ENCODE measurements around the gene OR7G2.

DNA sequence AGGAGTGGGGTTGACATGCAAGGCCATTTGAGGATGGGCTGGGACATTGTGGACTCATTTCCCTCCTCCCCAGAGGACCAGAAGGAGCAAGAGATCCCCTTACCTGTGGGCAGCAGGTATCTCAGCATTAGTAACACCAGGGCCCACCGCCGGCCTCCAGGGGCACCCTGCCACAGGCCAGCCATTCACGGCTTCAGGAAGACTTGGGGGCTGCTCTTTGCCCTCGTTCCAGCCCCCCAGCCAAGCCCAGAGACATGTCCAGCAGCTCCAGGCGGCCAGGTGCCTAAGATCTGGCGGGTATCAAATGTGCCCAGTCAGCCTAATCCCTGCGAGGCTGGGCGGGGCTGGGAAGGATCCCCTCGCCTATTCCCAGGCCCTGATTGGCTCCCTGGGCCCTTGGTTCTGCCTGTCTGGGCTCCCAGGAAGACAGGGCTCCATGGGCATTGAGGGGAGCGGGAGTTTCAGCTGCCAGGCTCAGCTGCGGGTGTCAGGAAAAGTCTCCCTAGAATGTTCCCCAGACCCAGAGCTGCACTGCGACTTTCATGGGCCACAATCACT, 41.7 kb downstream of the OR7G2 start:
- TF ChIP-seq GLIS3 (CRISPR knock-in tag; IDR thresholded peaks at IDR 0.05) (no peak), ZFP30 (CRISPR knock-in tag; IDR thresholded peaks at IDR 0.05) (no peak), ARNTL (CRISPR knock-in tag; IDR thresholded peaks at IDR 0.05; ENCODE audit: borderline replicate concordance, low read depth) (no peak)
